Stimulated activated CD4-positive, alpha-beta T cell treated with anti-CD3 and anti-CD28 coated beads, Interleukin-15, amount 100 ng/mL, for 1 hour (primary cell): ENCODE measurements around the gene SLC8B1.

Experiments used
- DNase-seq, 2 donors: peaks; one replicate each; pipeline ENCODE4 v3.0.0-alpha.2; 2020; ENCODE audit warnings: low read depth in 1 of 2, low spot score in 1 of 2

SLC8B1 gene

GRCh38 chr12:113296557-113297213 lies 38.2 kb downstream of the SLC8B1 start:
- no peak for DNase-seq

- no peak for DNase-seq
Observed at GRCh38 chr12:113295886-113296556, 38.9 kb downstream of the SLC8B1 start.

GRCh38 chr12:113293100-113293499 lies 41.8 kb downstream of the SLC8B1 start:
- DNase-seq: no peak

GRCh38 chr12:113292547-113292946 lies 42.4 kb downstream of the SLC8B1 start:
- no peak for DNase-seq

- no peak for DNase-seq
Observed at GRCh38 chr12:113292091-113292490, 42.8 kb downstream of the SLC8B1 start.

- DNase-seq: no peak
Observed at GRCh38 chr12:113291586-113291985, 43.3 kb downstream of the SLC8B1 start.

- DNase-seq: no peak
Observed at GRCh38 chr12:113290506-113290905, 44.4 kb downstream of the SLC8B1 start.

GRCh38 chr12:113289361-113289760 lies 45.5 kb downstream of the SLC8B1 start:
- no peak for DNase-seq

- no peak for DNase-seq
Observed at GRCh38 chr12:113287899-113288282, 47.0 kb downstream of the SLC8B1 start.

GRCh38 chr12:113287146-113287898 lies 47.6 kb downstream of the SLC8B1 start:
- no peak for DNase-seq

- DNase-seq: no peak
Observed at GRCh38 chr12:113286712-113287111, 48.2 kb downstream of the SLC8B1 start.

GRCh38 chr12:113285679-113286610 lies 49.0 kb downstream of the SLC8B1 start:
- DNase-seq: no peak

GRCh38 chr12:113284751-113285150 lies 50.2 kb downstream of the SLC8B1 start:
- DNase-seq: no peak

GRCh38 chr12:113278633-113279032 lies 56.3 kb downstream of the SLC8B1 start:
- DNase-seq: no peak

GRCh38 chr12:113278141-113278540 lies 56.8 kb downstream of the SLC8B1 start:
- no peak for DNase-seq

- no peak for DNase-seq
Observed at GRCh38 chr12:113277511-113277910, 57.4 kb downstream of the SLC8B1 start.

GRCh38 chr12:113276946-113277500 lies 57.9 kb downstream of the SLC8B1 start:
- DNase-seq: no peak

GRCh38 chr12:113276306-113276705 lies 58.6 kb downstream of the SLC8B1 start:
- DNase-seq: no peak

- DNase-seq: no peak
Observed at GRCh38 chr12:113274848-113275247, 60.1 kb downstream of the SLC8B1 start.

- no peak for DNase-seq
Observed at GRCh38 chr12:113273053-113273725, 61.7 kb downstream of the SLC8B1 start.
